ENCODE data around the gene NECTIN2.

Gene NECTIN2

DNA sequence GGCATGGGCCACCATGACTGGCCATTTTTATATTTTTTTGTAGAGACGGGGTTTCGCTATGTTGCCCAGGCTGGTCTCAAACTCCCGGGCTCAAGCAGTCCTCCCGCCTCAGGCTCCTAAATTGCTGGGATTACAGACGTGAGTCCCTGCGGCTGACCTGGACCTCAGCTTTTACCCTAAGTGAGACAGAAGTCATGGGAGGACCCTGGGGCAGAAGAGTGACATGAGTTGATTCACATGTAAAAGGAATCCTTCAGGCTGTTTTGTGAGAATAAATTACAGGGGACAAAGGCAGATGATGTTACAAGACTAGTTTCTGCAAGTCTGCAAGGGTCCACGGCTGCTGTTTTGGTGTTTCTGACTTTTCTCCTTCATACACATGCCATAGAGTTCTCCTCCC lies 39.8 kb upstream of the NECTIN2 start:
- Histone ChIP-seq H3K27me3 (peaks cover 39% of the 10 kb centered on the region), H3K36me3 (no peaks in the 10 kb centered on the region), H3K4me3 (ENCODE audit: low read depth in 1 of 2, low read length in 1 of 2) (no peak overlapping the region), H3K9me3 (no peaks in the 10 kb centered on the region), H3K27ac (no peak overlapping the region), H3K4me1 (ENCODE audit: control insufficient read depth in 1 of 2, insufficient read depth in 1 of 2, low read depth in 1 of 2, low read length in 1 of 2) (peaks cover 6 to 8% of the 10 kb centered on the region in 2 experiments)
- TF ChIP-seq CTCF (IDR thresholded peaks at IDR 0.05) = no peak

DNA sequence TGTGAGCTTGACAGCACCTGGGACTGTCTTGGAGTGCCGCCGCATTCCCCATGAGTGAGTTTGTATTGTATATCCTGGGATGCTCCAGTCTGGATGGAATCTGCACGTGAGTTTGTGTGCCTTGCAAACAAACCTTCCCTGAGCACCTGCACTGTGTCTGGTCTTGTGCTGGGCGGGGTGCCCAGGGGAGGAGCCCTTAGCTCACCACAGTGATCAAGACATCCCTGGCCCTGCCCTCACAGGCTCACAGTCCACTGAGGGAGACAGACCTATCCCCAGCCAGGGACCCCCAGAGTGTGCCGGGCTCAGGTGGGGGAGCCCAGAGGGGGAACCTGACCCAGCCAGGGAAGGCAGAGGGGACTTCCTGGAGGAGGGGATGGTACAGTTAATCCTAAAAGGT lies 38.9 kb upstream of the NECTIN2 start:
- Histone ChIP-seq H3K27ac (no peak overlapping the region), H3K9me3 (no peaks in the 10 kb centered on the region), H3K36me3 (no peaks in the 10 kb centered on the region), H3K27me3 (peaks cover 39% of the 10 kb centered on the region), H3K4me3 (ENCODE audit: low read depth in 1 of 2, low read length in 1 of 2) (no peak overlapping the region), H3K4me1 (ENCODE audit: control insufficient read depth in 1 of 2, insufficient read depth in 1 of 2, low read depth in 1 of 2, low read length in 1 of 2) (peaks cover 6 to 8% of the 10 kb centered on the region in 2 experiments)
- TF ChIP-seq CTCF (IDR thresholded peaks at IDR 0.05) = no peak

- Histone ChIP-seq H3K4me3 (ENCODE audit: low read depth in 1 of 2, low read length in 1 of 2) (no peak overlapping the region), H3K36me3 (no peaks in the 10 kb centered on the region), H3K27ac (no peak overlapping the region), H3K27me3 (peaks cover 39% of the 10 kb centered on the region), H3K4me1 (ENCODE audit: control insufficient read depth in 1 of 2, insufficient read depth in 1 of 2, low read depth in 1 of 2, low read length in 1 of 2) (peaks cover 6 to 8% of the 10 kb centered on the region in 2 experiments), H3K9me3 (no peaks in the 10 kb centered on the region)
- no peak for TF ChIP-seq CTCF (IDR thresholded peaks at IDR 0.05)
These were observed 38.2 kb upstream of the NECTIN2 start for GRCh38 chr19:44807652-44808462.

GRCh38 chr19:44808463-44809371 lies 37.4 kb upstream of the NECTIN2 start, which contains the start of gene BCAM:
TSS of gene BCAM (plus strand) at chr19:44809103. CDS start at chr19:44809125, 22 bp downstream.
- TF ChIP-seq CTCF (IDR thresholded peaks at IDR 0.05) = no peak
- H3K27ac ChIP-seq = no peak within 1 kb of the TSS
- peaks cover 6 to 8% of the 10 kb centered on the region in 2 experiments for H3K4me1 ChIP-seq (ENCODE audit: control insufficient read depth in 1 of 2, insufficient read depth in 1 of 2, low read depth in 1 of 2, low read length in 1 of 2)
- H3K36me3 ChIP-seq = no peaks in the 10 kb centered on the region
- H3K9me3 ChIP-seq = no peaks in the 10 kb centered on the region
- no peak within 1 kb of the TSS for H3K4me3 ChIP-seq (ENCODE audit: low read depth in 1 of 2, low read length in 1 of 2)
- peaks cover 39% of the 10 kb centered on the region for H3K27me3 ChIP-seq

- Histone ChIP-seq H3K4me1 (ENCODE audit: control insufficient read depth in 1 of 2, insufficient read depth in 1 of 2, low read depth in 1 of 2, low read length in 1 of 2) (peaks cover 6 to 8% of the 10 kb centered on the region in 2 experiments), H3K27ac (no peak overlapping the region), H3K4me3 (ENCODE audit: low read depth in 1 of 2, low read length in 1 of 2) (no peak overlapping the region), H3K9me3 (no peaks in the 10 kb centered on the region), H3K36me3 (no peaks in the 10 kb centered on the region), H3K27me3 (peaks cover 39% of the 10 kb centered on the region)
- no peak for TF ChIP-seq CTCF (IDR thresholded peaks at IDR 0.05)
These were observed 36.4 kb upstream of the NECTIN2 start for GRCh38 chr19:44809577-44810233.
